GM21723 (cell line): Measurements from ENCODE around the gene GALNS.
"Not testable (repeated sequence)": the region's sequence is repeated elsewhere in the genome, so short reads cannot be mapped to it uniquely, and the experiment has no call there.

ENCODE experiments used
- ATAC-seq: cut with Tn5 transposase; IDR thresholded peaks from one replicate; pipeline ENCODE4 v1.9.1; 2021; ENCODE audit warnings: mild to moderate bottlenecking, moderate library complexity; ENCODE audit not compliant: unreplicated experiment

GALNS gene

GRCh38 chr16:88807142-88807625 is 49.6 kb downstream of the GALNS start:
- ATAC-seq = no peak

DNA sequence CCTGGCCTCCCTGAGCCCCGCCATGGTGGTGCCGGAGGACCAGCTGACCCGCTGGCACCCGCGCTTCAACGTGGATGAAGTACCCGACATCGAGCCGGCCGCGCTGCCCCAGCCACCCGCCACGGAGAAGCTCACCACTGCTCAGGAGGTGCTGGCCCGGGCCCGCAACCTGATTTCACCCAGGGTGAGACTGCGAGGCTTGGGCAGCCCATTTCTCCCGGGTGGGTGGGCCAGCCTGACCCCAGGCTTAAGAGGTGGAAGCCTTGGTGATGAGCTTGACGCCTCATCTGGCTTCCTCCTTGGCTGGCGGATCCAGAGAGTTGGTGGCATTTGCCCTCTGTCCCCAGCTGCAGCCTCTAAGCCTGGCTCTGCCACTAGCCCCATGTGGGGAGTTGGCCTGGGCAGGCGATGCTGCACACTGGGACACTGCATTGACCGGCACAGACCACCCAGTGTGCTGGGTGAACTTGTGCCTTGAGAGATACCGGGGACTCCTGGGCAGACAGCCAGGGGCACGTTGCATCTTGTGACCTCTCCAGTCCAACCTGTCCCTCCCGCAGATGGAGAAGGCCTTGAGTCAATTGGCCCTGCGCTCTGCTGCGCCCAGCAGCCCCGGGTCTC is 50.1 kb downstream of the GALNS start:
- ATAC-seq = no peak

GRCh38 chr16:88805887-88806393 is 50.8 kb downstream of the GALNS start:
- ATAC-seq = no peak

DNA sequence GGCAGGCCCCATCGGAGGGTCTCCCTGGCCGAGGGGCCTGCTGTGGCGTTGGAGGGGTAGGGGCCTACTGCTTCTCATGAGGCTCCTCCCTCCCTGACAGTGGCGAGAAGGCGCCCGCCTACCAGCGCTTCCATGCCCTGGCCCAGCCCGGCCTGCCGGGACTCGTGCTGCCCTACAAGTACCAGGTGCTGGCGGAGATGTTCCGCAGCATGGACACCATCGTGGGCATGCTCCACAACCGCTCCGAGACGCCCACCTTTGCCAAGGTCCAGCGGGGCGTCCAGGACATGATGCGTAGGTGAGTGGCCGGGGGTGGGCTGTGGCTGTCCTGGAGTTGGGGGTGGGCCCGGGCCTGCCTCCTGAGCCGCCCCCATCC is 51.4 kb downstream of the GALNS start:
- no peak for ATAC-seq

GRCh38 chr16:88804552-88805339 is 52.0 kb downstream of the GALNS start:
- ATAC-seq = no peak

DNA sequence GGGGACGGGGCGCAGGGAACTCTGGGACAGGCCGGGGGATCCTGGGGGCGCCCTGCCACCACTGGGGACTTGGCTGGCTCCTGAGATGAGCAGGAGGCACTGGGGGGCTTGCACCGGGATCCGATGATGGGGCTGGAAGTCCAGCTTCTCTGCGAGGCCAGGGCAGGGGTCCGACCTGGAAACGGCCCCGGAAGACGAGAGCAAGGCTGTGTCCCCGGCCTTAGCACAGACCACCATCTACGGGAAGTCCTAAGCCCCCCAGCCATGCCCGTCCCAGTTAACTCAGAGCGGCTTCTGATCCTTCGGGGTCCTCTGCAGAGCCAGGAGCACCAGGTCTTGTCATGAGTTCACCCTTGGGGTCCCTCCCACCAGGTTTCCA is 52.6 kb downstream of the GALNS start:
- ATAC-seq = no peak

DNA sequence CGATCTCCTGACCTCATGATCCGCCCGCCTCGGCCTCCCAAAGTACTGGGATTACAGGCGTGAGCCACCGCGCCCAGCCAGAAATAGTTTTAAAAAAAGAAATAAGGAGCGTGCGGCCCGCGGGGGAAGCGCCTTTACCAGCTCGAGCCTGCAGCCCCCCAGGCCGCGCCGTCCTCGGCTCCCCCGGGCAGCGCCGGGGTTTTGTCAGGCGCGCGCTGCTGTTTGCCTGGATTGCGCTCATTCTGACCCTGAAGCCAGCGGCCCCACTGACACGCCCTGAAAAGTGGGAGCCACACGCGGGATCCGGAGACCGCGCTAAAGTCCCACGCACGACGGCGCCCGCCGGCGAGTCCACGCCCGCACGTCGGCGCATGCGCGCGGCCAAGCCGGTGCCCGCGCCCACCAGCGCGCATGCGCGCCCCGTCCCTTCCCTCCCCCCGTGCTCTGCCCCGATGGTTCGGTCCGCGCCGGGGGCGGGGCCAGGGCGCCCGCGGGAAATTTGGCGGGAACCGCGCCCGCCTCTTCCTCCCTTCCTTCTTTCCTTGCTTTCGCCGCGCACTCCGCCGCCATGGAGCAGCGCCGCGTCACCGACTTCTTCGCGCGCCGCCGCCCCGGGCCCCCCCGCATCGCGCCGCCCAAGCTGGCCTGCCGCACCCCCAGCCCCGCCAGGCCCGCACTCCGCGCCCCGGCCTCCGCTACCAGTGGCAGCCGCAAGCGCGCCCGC is 53.3 kb downstream of the GALNS start, which contains the start of gene CDT1:
Gene CDT1 (plus strand): TSS at position 526 of the 724 bp plus-strand sequence. CDS start 43 bp downstream, at position 569.
- no peak for ATAC-seq

DNA sequence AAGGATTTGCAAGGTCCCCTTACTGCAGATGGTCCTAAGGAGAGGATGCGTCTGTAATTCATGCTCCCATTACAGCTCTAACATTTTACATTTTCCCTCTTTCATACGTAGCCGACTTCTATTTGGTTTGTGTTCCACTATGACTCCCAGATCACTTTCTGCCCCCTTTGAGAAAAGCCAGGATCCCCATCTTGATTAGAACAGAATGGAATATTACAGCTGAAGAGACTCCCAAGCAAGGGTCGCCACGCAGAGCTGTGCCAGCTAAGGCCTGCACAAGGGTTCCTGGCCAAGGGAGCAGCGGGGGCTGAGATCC is 56.5 kb downstream of the GALNS start:
- no peak for ATAC-seq

- no peak for ATAC-seq
Observed at GRCh38 chr16:88799569-88800276, 57.0 kb downstream of the GALNS start.

DNA sequence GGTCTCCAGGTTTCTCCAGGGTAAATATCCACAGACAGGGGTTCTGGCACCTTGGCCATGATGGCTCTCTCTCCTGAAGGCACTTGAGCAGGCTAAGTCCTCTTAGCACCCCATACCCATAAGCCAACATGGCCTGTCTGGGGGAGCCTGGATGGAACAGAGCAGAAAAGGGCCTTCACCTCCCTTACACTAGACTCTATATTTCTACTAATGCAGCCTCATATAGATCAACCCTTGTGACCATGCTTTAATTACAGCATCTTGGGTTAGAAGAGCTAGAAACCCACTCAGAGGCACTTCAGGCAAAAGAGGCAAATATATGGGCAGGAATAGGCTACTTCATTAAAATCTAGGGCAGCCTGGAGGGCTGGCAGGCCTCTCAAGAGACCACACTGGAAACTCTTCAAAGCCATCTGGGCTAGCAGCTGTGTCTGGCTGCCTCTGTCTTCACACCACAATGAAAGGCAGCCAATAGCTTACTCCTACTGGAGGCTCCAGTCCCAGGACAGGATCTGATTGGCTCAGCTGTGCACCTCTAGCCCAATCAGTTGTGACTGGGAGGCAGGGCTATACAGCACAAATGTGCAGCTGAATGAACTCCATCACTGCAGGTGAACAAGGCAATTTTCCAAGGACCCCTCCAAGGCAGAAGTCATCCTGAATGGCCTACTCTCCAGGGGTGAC is 57.8 kb downstream of the GALNS start:
- ATAC-seq = no peak

GRCh38 chr16:88798073-88798472 is 58.7 kb downstream of the GALNS start:
- ATAC-seq = no peak

- ATAC-seq = no peak
Observed at GRCh38 chr16:88796278-88796677, 60.5 kb downstream of the GALNS start.

- no peak for ATAC-seq
Observed at GRCh38 chr16:88793251-88793954, 63.3 kb downstream of the GALNS start.

- ATAC-seq = no peak
Observed at GRCh38 chr16:88792668-88793250, 64.0 kb downstream of the GALNS start.

DNA sequence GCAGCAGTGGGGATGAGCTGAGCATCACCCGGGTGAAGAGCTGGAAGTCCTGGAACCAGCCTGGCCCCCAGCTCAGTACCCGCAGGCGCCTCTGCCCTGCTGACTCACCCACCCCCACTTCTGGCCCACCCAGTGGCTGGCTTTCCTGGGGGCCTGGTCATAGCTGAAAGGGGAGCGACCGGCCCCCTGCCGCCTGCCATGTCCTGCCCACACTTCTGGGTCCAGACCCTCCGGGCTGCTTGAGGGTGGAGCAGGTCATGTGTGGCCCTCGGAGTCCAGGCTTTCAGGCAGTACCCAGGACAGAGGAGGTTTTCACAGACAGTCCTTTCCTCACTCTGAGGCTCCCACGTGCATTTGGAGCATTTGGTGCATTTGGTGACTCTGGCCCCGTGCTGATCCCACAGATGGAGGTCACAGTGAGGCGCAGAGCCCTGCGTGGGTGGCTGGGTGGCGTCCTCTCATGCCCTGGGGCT is 64.6 kb downstream of the GALNS start:
- ATAC-seq = no peak

DNA sequence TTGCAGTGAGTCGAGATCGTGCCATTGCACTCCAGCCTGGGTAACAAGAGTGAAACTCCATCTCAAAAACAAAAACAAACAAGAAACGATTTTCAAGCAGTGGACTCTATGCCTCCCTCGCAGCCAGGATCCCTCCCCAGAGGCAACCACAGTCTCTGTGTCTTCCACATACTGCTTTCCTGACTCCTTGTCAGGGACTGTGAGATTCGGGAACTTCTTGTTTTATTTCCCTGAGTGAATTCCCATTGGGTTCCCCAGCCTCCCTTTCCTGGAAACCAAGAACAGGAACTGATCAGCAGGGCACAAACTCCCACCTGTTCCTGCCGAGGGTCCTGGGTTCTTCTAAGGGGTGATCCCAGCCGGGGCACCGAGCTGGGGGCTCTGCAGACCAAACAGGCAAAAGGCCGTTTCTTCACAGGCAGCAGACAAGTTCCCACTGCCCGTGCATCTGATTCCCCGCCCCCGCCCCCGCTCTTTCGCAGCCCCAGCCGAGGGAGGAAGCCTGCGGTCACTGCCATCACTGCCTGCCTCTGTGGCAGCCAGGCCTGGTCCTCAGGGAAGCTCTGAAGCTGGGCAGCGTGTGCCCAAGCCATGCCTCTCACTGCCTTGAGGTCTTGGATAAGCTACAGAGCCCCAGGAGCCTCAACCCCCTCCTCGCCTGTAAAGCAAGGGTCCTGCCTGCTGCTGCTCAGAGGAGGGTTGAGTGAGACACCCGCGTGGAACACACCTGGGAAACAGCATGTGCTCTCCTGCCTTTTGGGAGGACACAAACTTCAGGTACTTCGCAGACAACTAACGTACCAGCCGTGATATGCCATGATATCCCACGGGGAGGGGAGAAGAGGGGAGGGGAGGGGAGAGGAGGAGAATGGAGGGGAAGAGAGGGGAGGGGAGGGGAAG is 66.2 kb downstream of the GALNS start:
- ATAC-seq = no peak

GRCh38 chr16:88789594-88789993 is 67.2 kb downstream of the GALNS start:
- ATAC-seq = no peak

- ATAC-seq = not testable (repeated sequence)
Observed at GRCh38 chr16:88788749-88789148, 68.0 kb downstream of the GALNS start.
